Right lobe of liver (tissue), 4 donors: ENCODE measurements around the gene ZNF142.

Experiments
- POLR2A ChIP-seq: fragments of 450-650 bp; IDR thresholded peaks from one replicate; pipeline ENCODE4 v1.6.1; 2017; ENCODE audit warnings: antibody characterized with exemption, mild to moderate bottlenecking
- TF ChIP-seq, protein P1 (sequence below), 4 donors: fragments of 200-600 bp in 3 of 4; fragments of 450-650 bp in 1 of 4; IDR thresholded peaks; one replicate each; pipeline versions ENCODE4 v1.5.1 to v1.8.0; 2016 to 2022; ENCODE audit warnings: antibody characterized with exemption in 4 of 4, mild to moderate bottlenecking in 2 of 4
- donor health status: DM: no; HTN: no; CAD: no.
- donor health status: DM: no; HTN: no; CAD: no.
- donor health status: DM: no; HTN: yes; CAD: no.

DNA sequence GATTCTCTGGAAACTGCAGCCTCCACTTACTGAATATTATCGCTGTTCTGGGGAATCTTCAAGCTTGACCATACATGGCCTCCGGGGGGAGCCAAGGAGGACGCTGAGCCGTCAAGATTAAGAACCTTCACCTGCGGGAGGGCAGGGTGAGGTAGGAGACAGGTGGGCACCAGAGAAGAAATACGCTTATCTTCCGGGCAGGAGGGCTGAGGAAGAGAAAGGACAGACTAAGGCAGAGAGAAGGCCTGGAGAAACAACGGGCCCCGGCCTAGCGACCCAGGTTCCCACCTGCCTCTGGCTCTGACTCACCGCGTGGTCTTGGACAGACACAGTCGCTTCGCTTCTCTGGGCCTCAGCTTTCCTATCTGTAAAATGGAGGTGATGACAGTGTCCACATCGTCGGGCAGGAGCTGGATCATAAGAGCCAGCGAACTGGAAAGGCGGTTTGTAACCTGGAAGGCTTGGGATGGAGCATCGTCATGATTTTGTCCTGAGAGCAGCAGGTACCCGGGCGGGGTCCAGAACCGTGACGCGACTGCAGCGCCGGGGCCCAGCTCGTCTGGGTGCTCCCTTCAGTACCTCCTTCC, 659 bp downstream of the ZNF142 start:
- TF ChIP-seq, protein P1, sequence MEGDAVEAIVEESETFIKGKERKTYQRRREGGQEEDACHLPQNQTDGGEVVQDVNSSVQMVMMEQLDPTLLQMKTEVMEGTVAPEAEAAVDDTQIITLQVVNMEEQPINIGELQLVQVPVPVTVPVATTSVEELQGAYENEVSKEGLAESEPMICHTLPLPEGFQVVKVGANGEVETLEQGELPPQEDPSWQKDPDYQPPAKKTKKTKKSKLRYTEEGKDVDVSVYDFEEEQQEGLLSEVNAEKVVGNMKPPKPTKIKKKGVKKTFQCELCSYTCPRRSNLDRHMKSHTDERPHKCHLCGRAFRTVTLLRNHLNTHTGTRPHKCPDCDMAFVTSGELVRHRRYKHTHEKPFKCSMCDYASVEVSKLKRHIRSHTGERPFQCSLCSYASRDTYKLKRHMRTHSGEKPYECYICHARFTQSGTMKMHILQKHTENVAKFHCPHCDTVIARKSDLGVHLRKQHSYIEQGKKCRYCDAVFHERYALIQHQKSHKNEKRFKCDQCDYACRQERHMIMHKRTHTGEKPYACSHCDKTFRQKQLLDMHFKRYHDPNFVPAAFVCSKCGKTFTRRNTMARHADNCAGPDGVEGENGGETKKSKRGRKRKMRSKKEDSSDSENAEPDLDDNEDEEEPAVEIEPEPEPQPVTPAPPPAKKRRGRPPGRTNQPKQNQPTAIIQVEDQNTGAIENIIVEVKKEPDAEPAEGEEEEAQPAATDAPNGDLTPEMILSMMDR (IDR thresholded peaks at IDR 0.05): peak; percentile 7 to 26 (median 12)
- no peak for TF ChIP-seq POLR2A
